T-helper 22 cell (primary cell): Measurements from ENCODE around the gene MPND.

Source experiments
- DNase-seq: peaks from one replicate; pipeline ENCODE4 v3.0.0-alpha.2; 2020; ENCODE audit warnings: low read depth

MPND gene

DNA sequence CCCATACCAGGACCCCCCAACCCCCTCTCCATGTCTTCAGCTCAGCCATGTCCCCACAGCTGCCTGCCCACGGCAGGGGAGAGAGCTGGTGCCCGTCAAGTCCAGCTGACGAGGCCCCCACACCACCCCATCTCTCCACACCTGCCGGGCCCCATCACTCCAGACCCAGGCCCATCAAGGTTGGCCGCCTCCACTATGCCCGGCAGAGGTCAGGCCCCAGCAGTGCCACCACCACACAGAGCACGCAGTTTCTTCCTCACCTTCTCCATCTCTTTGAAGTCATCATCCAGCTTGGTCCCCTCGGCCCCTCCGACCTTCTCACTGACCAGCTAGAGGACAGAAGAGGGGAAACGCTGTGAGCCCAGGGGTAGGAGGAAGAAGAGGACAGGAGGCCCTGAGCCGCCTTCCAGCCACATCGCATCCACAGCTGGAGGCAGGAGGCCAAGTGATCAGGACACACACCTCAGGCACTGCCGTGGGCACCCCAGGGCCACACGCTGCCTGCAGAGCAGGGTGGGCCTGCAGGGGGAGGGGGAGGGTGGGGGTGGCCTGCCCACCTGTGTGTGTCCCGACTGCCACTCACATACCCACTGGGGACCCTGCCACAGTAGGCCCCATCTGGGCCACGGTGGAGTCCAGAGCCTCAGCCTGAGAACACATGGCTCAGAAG is 23.4 kb downstream of the MPND start:
- DNase-seq, result no peak

DNA sequence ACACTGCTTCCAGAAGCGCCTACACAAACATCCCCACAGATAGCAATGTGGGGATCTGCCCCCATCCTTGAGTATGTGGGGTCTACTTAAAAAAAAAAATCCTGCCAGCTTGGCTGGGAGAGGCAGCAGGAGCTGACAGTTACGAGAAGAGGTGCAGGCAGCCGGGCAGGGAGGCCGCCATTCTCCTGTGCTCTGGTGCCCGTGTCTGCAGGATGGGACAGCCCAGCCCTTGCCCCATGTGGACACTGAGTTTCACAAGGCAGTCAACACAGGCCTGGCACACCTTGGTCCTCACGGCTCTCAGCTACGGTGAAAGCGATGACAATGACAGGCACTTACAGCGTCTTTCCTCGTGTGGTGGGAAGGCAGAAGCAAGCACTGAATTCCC is 24.0 kb downstream of the MPND start:
- DNase-seq, result no peak

DNA sequence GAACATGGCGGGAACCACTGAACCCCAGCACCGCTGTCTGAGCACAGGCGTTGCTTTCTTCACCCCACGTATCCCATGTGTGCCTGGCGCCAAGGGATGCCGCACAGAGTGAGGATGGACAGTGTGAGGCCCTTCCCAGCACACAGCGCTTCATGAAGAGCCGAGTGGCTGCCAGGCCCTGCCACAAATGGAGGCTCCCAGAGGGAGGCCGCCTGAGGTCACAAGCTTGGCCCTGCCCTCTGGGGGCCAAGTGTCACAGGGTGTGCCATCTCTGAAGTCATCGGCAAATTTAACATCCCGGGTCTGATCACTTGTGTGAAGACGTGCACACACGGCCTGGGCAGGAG is 24.4 kb downstream of the MPND start:
- no peak for DNase-seq

DNA sequence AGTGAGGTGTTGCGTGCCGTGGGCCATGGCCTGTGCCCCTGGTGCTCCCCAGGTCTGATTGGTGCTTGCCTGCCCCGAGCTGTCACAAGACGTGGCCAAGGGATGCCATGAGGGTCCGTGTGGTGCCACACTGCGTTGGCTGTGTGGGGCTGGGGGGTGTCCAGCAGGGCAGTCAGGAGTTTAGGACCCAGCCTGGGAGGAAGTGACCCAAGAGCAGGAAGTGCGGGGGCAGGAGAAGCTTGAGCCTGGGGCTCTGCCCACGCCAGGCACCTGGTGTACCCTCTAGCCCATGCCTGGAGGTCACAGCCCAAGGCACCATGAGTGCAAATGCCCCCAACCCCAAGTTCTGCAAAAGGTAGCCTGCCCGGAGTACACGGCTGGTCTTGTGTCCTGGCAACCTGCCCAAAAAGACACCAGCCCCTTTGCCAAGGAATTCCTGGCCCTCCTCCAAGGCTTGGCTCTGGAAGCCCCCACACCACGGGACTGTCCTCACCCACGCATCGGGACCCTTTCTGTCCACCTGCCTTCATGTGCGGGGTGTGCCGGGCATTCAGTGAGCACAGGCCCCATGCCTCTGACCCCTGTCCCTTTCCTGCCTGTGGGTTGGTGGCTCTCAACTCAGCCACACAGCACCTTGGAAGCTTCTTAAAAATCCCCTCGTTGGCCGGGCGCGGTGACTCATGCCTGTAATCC is 24.9 kb downstream of the MPND start:
- no peak for DNase-seq

DNA sequence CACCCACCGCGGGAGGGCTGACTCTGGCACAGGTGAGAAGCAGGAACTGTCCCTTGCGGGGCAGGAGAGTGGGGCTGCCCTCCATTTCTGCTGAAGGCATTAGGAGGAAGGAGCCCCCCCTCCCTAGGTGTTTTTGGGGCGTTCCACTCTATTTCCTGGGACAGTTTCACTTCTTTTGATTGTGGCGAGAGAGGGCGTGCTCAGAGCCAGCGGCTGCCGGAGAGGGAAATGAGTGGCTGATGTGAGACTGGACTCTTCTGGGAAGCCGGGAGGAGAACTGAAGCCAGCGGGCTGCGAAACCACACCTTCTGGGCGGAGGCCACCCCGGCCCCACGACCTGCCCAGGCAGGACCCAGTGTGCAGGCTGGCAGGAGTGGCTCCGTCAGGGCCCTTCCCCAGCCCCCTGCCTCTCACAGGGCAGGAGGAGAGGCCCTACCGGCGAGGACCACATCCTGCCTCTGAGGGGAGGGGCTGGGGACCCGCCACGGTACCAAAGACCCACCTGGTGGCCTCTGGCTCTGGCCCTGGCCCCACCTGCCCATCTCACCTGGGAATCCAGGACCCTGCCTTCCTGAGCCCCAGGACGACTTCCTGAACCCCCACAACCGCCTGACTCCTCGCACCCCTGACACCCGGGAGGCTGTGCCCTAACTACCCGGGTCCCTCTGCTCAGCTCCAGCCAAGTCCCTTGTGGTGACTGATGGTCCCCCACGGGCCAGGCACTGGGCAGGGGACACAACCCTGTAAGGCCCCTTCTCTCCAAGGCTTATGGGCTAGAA is 25.9 kb downstream of the MPND start:
- DNase-seq, result peak; percentile 62

DNA sequence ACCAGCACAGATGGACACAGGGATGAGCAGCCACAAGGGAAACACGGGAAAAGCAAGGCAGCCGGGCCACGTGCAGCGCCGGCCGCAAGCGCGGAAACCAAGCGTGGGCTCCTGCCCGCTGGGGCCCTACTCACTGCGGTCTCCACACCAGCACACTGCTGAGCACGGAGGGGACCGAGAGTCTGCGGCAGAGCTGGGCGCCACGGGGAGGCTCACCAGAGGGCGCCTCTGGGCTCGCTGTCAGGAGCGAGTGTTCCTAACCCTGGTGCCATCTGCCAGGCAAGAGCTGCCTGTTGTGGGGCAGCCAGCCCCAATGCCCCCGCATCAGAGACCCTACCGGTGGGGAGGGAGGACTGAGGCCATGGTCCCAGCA is 26.5 kb downstream of the MPND start:
- peak; percentile 48 for DNase-seq

DNA sequence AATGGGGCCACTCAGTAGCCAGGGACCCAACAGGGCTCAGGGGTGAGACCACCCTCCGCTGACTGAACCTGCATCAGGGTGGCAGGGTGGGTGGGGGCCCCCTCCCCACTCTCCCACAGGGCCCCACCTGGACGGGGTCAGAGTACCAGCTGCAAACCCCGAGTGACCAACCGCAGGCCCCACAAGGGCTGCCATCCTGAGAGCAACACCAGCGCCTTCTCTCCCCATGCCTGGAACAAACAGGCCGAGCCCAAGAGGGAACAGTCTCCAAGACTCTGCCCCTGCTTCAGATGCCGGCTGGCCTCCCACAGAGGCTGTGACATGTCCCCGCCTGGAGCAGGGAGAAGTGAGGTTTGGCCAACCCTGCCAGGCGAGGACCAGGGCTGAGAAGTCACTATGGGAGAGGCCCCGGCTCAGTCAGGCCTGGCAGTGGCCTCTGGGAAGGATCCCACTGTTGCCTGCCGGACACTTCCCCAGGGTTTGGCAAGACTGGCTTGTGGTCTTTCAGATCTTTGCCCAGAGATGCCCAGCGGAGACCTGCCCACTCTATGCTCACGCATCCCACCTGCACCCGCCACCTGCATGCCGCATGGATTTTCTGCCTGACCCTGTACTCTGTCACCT is 27.2 kb downstream of the MPND start:
- DNase-seq, result no peak

DNA sequence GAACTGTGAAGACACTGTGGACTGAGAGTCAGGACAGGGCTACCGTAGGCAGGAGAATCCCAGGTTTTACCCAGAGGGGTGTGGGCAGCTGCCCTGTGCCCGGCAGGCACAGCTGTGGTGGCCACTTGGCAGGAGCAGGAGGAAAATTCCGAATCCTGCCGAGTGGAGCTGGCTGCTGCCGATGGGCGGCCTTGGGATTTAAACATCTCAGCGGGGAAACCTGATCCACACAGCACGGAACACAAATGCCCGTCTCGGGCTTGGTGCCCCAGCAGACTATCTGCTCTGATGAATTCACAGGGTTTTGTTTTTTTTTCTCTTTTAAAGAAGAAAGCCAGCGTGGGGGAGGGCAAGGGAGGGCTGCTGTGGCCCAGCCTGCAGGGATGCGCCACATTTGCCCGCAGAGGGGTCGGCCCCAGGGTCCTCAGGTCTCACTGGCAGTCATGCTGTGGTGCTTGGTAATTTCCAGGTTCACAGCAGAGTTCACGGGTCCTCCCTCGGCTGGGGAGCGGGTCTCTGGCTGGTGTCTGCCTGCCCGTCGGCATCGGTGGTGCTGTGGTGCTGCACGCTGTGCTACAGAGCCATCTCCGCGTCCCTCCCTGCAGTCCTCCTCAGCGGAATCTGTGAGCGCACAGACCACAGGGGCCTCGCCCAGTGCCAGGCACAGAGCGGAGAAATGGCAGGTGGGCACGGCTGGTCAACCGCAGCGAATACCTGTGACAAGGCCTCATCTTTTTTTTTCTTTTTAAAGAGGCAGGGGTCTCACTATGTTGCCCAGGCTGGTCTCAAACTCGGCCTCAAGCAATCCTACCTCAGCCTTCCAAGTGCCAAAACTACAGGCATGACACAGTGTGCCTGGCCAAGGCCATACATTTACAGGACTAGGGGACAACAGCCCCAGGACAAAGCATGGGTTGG is 28.1 kb downstream of the MPND start:
- no peak for DNase-seq

DNA sequence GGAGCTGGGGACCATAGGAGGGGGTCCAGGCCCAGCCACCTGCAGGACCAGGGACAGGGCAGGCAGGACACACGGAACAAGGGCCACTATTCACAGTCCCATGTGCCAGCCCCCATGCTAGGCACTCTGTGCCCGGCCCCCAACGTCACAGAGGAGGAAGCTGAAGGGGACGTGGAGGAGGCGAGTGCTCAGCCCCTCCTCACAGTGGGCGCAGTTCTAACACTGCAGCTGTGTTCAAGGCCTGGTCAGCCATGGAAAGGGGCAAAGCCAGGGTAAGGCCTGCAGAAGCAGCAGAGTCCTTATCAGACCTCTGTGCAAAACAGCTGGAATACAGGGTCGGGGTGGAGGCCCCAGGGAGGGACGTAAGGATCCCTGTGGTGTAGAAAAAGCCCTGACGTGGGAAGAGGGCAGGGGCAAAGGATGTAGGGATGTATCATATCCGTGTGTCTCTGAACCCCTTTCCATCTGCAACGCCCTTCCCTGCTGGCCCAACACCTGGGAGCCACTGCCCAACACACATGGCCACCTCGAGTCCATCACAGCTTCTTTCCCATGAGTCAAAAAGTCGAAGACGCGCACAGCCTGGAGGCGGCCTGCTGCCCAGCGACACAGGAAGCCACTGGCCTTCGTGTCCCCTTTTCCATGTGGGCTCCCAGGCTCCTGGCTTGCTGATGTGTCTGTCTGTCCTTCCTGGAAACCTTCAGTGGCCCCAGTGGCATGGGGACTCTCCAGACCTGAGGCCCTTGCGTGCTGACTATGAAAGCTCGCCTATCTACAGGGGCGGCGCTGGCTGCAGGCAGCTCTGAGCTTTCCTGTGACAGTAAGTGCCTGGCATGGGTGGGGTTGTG is 29.0 kb downstream of the MPND start:
- no peak for DNase-seq

DNA sequence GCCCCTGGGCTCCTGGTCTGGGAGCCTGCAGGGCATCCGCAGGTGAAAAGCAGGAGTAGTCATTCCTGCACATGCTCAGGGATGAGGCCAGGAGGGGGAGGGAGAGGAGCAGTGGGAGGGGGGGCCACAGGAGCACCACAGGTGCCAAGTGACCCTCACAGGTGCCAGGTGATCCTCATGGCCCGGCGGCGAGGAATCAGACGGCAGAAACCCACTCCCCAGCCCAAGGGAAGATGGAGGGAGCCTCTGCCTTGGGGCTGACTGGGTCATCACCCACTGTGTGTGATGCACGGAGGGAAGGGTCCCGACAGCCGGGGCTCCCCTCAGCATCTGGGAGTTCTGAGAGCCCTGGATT is 29.6 kb downstream of the MPND start:
- no peak for DNase-seq

DNA sequence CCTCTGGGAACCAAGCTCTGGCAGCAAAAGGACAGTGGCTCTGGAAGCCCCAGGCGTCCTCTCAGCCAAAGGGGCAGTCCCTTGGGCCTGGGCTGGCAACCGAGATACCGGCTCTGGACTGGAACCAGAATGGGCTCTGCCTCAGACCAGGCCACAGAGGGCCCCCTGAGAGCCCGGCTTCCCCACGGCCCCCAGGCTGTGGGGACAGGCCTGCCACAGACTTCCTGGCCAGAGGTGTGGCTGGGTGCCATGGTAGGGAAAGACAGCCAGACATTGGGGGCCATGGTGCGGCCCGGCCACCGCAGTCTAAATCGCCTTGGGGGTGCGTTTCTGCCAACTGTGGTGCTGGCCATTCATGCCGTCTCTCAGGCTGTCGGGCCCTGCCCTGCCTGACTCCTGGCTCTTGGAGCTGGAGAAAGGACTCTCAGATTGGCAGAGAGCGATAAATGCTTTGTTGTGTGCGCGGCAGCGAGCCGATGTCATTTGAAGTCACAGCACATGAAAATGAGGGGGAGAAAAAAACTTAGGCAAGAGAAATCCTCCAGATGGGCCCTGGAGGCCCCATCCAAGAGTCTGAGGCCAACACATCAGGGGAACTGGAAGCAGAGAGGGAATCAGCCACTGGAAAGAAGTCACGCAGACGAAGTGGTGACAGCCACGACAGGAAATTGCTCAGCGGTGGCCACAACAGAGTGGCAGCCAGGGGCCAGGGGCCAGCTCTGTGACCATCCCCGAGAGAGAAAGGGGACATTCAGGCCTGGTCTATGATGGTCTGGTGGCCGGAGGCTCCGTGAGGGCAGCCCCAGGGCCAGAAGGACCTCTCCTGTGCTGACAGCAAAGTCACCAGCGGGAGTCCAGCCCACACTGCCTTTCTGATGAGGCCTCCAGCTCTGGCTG is 30.5 kb downstream of the MPND start:
- DNase-seq, result no peak

DNA sequence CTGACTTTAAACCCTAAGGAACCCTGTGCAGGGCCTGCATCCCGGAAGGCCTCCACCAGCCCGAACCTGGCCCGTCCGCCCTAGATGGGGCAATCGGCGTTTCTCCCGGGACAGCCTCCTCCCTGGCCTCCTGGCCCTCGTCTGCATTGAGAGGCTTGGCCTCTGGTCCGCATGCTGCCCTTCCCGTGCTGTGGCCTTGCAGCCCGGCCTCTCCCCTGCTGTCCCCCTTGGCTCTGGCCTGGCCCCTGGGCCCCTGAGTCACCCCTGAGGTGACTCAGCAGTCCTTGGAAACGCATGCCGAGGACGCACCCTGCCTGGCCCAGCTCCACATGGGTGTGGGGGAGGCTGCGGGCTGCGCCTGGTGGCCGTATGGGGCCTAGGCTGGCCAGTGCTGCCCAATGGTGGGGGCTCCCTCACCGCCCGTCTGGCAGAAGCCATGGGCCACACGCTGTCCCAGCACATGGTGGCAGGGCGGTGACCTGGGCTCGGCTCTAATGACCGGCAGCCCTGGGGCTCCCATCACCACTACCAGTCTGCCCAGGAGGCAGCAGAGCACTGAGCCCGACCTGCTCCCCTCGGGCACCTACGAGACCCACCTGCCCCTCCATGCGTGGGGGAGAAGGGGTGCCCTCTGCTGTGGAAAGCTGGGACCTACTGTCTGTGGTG is 31.3 kb downstream of the MPND start:
- no peak for DNase-seq

DNA sequence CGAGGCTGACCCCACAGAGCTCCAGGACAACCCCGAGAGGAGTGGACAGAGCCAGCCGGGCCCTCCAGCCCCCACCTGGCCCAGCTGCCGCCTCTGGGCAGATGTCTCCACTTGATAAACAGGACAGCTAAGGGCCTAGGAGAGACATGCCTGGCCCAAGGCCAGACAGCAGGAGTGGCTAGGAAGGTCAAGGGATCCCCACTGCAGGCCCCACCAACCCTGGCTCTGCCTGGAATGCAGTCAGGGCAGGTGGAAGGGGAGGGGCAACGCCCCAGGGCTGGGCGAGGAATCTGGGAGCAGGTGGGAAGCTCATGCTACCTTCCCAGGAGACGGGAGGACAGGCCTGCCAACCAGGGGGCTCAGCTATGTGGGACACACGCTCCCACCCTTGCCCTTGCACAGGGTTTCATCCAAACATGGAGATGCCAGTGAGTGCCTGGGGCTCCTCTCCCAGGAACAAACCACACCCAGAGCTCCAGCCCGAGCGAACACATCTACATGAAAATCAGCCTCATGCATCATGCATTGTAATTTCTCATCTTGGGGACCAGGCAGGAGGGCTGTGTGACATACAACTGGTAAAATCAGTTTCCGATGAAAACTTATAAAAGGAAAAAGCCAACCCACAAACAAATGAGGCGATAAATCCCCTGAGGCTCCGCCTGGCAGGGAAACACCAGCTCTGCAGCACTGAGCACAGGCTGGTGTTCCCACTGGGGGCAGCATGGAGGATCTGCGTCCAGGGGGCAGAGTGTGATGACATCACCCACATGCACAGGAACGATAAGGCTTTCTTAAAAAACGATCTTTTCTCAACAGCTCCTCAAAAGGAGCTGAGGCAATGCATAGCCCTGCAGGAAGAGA is 32.0 kb downstream of the MPND start:
- DNase-seq, result no peak

DNA sequence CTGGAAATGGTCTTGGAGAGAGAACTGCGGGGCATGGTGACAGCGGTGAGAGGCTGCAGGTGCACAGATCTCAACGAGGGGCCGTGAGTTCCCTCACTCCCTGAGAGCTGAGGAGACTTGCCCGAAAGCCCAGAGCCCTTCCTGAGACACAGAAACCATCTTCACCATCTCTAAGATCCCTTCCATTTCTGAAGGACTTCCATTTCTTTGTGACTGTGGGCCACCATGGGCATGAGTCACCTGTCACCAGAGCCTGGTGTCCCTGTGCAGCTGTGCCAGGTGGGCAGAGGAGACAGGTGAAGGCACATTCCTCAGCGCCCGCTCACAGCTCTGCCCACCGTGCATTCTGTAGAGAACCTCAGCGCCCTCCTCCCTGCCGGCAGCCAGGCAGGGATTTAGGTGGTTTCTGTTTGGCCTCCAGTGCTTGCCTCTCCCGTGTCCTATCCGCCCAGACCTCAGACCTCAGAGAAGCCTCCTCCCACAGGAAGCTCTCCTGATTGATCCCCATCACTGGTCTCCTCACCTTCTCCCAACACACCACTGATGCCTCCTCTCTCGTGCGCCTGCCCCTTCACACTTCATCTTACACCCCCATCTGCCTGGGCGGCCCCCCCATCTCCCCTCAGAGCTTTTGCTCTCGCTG is 32.8 kb downstream of the MPND start:
- DNase-seq, result no peak

DNA sequence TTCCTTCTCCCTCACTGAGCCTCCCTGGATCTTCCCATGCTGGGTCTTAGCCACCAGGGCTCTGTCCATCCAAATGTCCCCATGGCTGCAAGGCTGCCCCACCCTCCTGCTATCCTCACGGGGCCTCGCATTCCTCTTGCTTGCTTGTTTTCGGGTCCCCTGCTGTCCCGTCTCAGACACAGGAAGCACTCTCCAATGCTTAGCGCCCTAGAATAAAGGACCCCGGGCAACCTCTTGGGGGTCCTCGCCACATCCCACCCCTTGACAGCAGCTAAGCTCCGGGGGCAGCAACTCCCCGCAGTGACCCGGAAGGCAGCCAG is 33.3 kb downstream of the MPND start:
- DNase-seq, result no peak

DNA sequence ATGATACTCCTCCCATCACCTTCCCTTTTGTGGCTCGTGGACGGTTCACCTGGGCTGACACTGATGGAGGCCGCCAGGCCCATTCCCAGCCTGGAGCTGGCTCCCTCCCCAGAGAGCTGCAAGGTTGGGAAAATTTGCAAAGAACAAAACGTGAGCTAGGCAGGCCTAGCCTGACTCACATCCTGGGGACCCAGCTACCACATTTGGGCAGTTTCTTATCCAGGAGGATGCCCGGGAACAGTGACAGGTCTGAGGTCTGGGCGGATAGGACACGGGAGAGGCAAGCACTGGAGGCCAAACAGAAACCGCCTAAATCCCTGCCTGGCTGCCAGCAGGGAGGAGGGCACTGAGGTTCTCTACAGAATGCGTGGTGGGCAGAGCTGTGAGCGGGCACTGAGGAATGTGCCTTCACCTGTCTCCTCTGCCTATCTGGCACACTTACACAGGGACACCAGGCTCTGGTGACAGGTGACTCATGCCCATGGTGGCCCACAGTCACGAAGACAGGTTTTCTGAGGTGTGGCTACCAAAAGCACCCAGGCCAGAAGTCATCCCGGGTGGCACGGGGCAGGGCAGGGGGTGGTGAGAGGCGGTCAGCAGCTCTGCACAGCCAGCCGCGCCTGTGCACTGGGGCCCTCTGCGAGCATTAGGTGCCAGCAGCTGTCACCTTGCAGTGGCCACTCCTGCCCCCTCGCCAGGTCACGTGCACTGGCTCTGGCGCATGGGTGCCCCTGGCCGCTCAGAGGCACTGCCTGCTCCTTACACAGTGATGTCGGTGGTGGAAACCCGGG is 33.8 kb downstream of the MPND start:
- DNase-seq, result no peak

DNA sequence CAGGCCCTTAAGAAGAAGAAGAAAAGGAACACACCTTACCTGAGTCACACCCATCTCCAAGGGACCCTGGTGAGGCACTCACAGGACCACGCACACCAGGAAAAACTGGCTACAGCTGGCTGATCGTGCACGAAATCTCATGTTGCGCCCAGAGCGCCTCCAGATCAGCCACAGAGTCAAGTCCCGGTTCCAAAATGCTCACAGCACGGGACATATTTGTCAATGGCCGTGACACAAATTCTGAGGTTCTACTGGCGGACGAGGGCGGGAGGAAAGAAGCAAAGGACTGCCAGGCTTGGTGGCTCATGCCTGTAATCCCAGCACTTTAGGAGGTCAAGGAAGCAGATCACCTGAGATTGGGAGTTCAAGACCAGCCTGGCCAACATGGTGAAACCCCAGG is 35.5 kb downstream of the MPND start:
- DNase-seq, result no peak
